Measurements from ENCODE around the gene HMMR. TPM values are rescaled to one million over a fixed set of nuclear protein-coding genes. Genes with fewer than 3 reads are reported as not detected.

HMMR gene
- total RNA-seq, 3 donors from 2014 or later (not counting 1 experiment from before 2014, with no cell fraction given): 0.42 to 0.70 (median 0.63) TPM

DNA sequence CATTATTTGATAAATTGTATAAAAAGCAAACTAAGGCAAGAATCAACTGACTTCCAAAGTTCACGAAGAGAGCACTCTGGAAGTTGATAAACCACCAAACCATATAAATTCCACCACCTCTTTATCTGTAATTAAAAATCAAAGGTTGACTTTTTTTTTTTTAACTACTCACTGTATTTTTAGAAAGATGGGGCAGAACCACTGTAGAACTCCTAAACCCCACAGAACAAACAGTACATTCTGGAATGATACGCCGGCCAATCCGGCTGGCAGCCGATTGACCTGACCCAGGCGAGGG, 23.5 kb upstream of the HMMR start:
- Histone ChIP-seq H3K27me3 (ENCODE audit: control insufficient read depth, insufficient read depth, low read length) (no peaks in the 10 kb centered on the region), H3K4me3 (ENCODE audit: low read length) (peak overlapping the region; percentile 89), H3K27ac (ENCODE audit: low read length) (peak overlapping the region; percentile 77), H3K36me3 (ENCODE audit: control insufficient read depth, insufficient read depth, low read length) (peaks cover 13% of the 10 kb centered on the region), H3K9me3 (ENCODE audit: control insufficient read depth, insufficient read depth, low read length) (no peaks in the 10 kb centered on the region), H3K4me1 (ENCODE audit: control insufficient read depth, insufficient read depth, low read length) (peaks cover 16% of the 10 kb centered on the region)
- peaks cover 34 to 40% of the 10 kb centered on the region in 2 donors for H3K4me1 Mint-ChIP-seq
- peaks cover 5 to 6% of the 10 kb centered on the region in 2 donors for H3K27me3 Mint-ChIP-seq (ENCODE audit: low read depth in 2 of 2)
- no peak for TF ChIP-seq CTCF (IDR thresholded peaks at IDR 0.05)
- peak overlapping the region; percentile 89 for H3K4me3 Mint-ChIP-seq
- DNase-seq: no peak
- H3K9me3 Mint-ChIP-seq: no peaks in the 10 kb centered on the region
- intact Hi-C loops (cut with micrococcal nuclease): loop anchor here (1.0 kb wide), 2 partner anchors 23 to 69 kb away; partner anchors contain the start of genes HMMR and NUDCD2
- H3K36me3 Mint-ChIP-seq: no peaks in the 10 kb centered on the region
- ATAC-seq: no peak
- 0% methylated on average over 6 of the region's 6 CpGs for WGBS (ENCODE audit: insufficient coverage)
- peak overlapping the region; percentile 86 to 91 for H3K27ac Mint-ChIP-seq

GRCh38 chr5:163437309-163438182, 22.9 kb upstream of the HMMR start, which contains the start of gene CCNG1:
TSS of gene CCNG1 (plus strand) at chr5:163437595. CDS start at chr5:163439257, 1,662 bp downstream.
- no peaks in the 10 kb centered on the region for H3K36me3 Mint-ChIP-seq
- peaks cover 5 to 6% of the 10 kb centered on the region in 2 donors for H3K27me3 Mint-ChIP-seq (ENCODE audit: low read depth in 2 of 2)
- peak within 1 kb of the TSS; percentile 77 for H3K27ac ChIP-seq (ENCODE audit: low read length)
- TF ChIP-seq CTCF (IDR thresholded peaks at IDR 0.05): no peak
- H3K9me3 Mint-ChIP-seq: no peaks in the 10 kb centered on the region
- peaks cover 16% of the 10 kb centered on the region for H3K4me1 ChIP-seq (ENCODE audit: control insufficient read depth, insufficient read depth, low read length)
- peaks cover 34 to 40% of the 10 kb centered on the region in 2 donors for H3K4me1 Mint-ChIP-seq
- intact Hi-C loops (cut with micrococcal nuclease): loop anchor here (1.0 kb wide), 2 partner anchors 23 to 69 kb away; partner anchors contain the start of genes HMMR and NUDCD2
- peaks cover 18% of the 10 kb centered on the region for H3K36me3 ChIP-seq (ENCODE audit: control insufficient read depth, insufficient read depth, low read length)
- DNase-seq: peak; percentile 82 to 95
- peak within 1 kb of the TSS; percentile 89 for H3K4me3 Mint-ChIP-seq
- 0% methylated on average over 50 of the region's 51 CpGs for WGBS (ENCODE audit: insufficient coverage)
- ATAC-seq: peak; percentile 92 to 98 (median 96)
- H3K27me3 ChIP-seq (ENCODE audit: control insufficient read depth, insufficient read depth, low read length): no peaks in the 10 kb centered on the region
- H3K9me3 ChIP-seq (ENCODE audit: control insufficient read depth, insufficient read depth, low read length): no peaks in the 10 kb centered on the region
- H3K27ac Mint-ChIP-seq: peak within 1 kb of the TSS; percentile 86 to 91
- peak within 1 kb of the TSS; percentile 89 for H3K4me3 ChIP-seq (ENCODE audit: low read length)

DNA sequence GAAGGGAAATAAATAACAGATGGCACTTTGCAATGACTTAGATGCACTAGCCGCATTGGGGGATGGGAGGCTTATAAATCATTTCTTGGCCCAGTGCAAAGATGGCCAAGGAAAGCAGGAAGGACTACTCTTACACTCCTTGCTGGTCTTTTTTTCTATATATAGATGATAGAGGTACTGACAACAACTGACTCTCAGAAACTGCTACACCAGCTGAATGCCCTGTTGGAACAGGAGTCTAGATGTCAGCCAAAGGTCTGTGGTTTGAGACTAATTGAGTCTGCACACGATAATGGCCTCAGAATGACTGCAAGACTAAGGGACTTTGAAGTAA, 21.4 kb upstream of the HMMR start:
- ATAC-seq (no peak), DNase-seq (peak in 1 of 2 donors; percentile 16)
- Mint-ChIP-seq H3K4me1 (peaks cover 34 to 40% of the 10 kb centered on the region in 2 donors), H3K27me3 (ENCODE audit: low read depth in 2 of 2) (no peaks in the 10 kb centered on the region), H3K4me3 (peak overlapping the region; percentile 58), H3K27ac (peak overlapping the region in 1 of 2 donors; percentile 86), H3K36me3 (no peaks in the 10 kb centered on the region), H3K9me3 (no peaks in the 10 kb centered on the region)
- peaks cover 16% of the 10 kb centered on the region for H3K4me1 ChIP-seq (ENCODE audit: control insufficient read depth, insufficient read depth, low read length)
- no peak overlapping the region for H3K4me3 ChIP-seq (ENCODE audit: low read length)
- H3K27me3 ChIP-seq (ENCODE audit: control insufficient read depth, insufficient read depth, low read length): no peaks in the 10 kb centered on the region
- no peaks in the 10 kb centered on the region for H3K9me3 ChIP-seq (ENCODE audit: control insufficient read depth, insufficient read depth, low read length)
- H3K36me3 ChIP-seq (ENCODE audit: control insufficient read depth, insufficient read depth, low read length): peaks cover 29% of the 10 kb centered on the region
- no peak overlapping the region for H3K27ac ChIP-seq (ENCODE audit: low read length)
- TF ChIP-seq CTCF (IDR thresholded peaks at IDR 0.05): no peak
- WGBS (ENCODE audit: insufficient coverage): 48% methylated on average over 2 of the region's 2 CpGs
- intact Hi-C loops (cut with micrococcal nuclease): no loop called here

All from natural killer cell (primary cell).